ENCODE results near the gene FBXO3.

- TF ChIP-seq EZH2phosphoT487 (IDR thresholded peaks at IDR 0.05; ENCODE audit: borderline replicate concordance): no peak
- TF ChIP-seq, protein P1, sequence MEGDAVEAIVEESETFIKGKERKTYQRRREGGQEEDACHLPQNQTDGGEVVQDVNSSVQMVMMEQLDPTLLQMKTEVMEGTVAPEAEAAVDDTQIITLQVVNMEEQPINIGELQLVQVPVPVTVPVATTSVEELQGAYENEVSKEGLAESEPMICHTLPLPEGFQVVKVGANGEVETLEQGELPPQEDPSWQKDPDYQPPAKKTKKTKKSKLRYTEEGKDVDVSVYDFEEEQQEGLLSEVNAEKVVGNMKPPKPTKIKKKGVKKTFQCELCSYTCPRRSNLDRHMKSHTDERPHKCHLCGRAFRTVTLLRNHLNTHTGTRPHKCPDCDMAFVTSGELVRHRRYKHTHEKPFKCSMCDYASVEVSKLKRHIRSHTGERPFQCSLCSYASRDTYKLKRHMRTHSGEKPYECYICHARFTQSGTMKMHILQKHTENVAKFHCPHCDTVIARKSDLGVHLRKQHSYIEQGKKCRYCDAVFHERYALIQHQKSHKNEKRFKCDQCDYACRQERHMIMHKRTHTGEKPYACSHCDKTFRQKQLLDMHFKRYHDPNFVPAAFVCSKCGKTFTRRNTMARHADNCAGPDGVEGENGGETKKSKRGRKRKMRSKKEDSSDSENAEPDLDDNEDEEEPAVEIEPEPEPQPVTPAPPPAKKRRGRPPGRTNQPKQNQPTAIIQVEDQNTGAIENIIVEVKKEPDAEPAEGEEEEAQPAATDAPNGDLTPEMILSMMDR (conservative IDR thresholded peaks at IDR 0.05; ENCODE audit: low read length): no peak
Measured at GRCh38 chr11:33734441-33735270, 39.7 kb downstream of the FBXO3 start.
